Measurements from ENCODE around the gene SIGLEC1. TPM values are rescaled to one million over a fixed set of nuclear protein-coding genes. Genes with fewer than 3 reads are reported as not detected.

SIGLEC1 gene
- not detected in 2 replicates for total RNA-seq

GRCh38 chr20:3712279-3712873 is at the start of gene SIGLEC1:
Gene SIGLEC1 (minus strand): TSS chr20:3712600. CDS start chr20:3707128, 5,472 bp downstream.

GRCh38 chr20:3732327-3733118 is 20.1 kb upstream of the SIGLEC1 start, which contains the start of gene HSPA12B:
Gene HSPA12B (plus strand): TSS chr20:3732685. CDS start chr20:3738675, 5,990 bp downstream.

GRCh38 chr20:3681931-3682781 is 30.2 kb downstream of the SIGLEC1 start, which contains the start of gene ADAM33:
Gene ADAM33 (minus strand): TSS chr20:3682010. CDS start chr20:3682004, 6 bp downstream.

GRCh38 chr20:3663031-3663701 is 49.2 kb downstream of the SIGLEC1 start, which contains the start of gene GFRA4:
Gene GFRA4 (minus strand): TSS chr20:3663399. CDS start chr20:3663399, 0 bp downstream.

Other genes starting within 250 kb of the SIGLEC1 start
- 42.4 and 45.9 TPM in 2 replicates for gene ATRN, start 241.6 kb downstream of the SIGLEC1 start, total RNA-seq
- not detected in 2 replicates for gene GFRA4, start 49.2 kb downstream of the SIGLEC1 start, total RNA-seq
- gene ADAM33, start 30.6 kb downstream of the SIGLEC1 start, total RNA-seq, result 3.1 TPM in 2 replicates
- gene HSPA12B, start 20.1 kb upstream of the SIGLEC1 start, total RNA-seq, result under 0.01 and 0.22 TPM in 2 replicates
- 13.3 and 26.8 TPM in 2 replicates for gene ADISSP, start 55.2 kb upstream of the SIGLEC1 start, total RNA-seq
- gene SPEF1, start 68.8 kb upstream of the SIGLEC1 start, total RNA-seq, result 0.22 TPM in 1 of 2 replicates, not detected in the other
- 80.5 and 93.8 TPM in 2 replicates for gene CENPB, start 74.1 kb upstream of the SIGLEC1 start, total RNA-seq
- gene CDC25B, start 83.7 kb upstream of the SIGLEC1 start, total RNA-seq, result 32.4 and 42.0 TPM in 2 replicates
- gene AP5S1, start 107.9 kb upstream of the SIGLEC1 start, total RNA-seq, result 25.9 and 37.3 TPM in 2 replicates
- 29.1 and 40.3 TPM in 2 replicates for gene MAVS, start 134.2 kb upstream of the SIGLEC1 start, total RNA-seq
- gene PANK2, start 176.8 kb upstream of the SIGLEC1 start, total RNA-seq, result 45.9 and 46.7 TPM in 2 replicates